GM19351 (cell line): ENCODE results near the gene LCT.
"Not testable (repeated sequence)": the region's sequence is repeated elsewhere in the genome, so short reads cannot be mapped to it uniquely, and the experiment has no call there.

Source experiments
- ATAC-seq: cut with Tn5 transposase; IDR thresholded peaks from one replicate; pipeline ENCODE4 v1.9.1; 2021; ENCODE audit warnings: mild to moderate bottlenecking, moderate library complexity; ENCODE audit not compliant: unreplicated experiment

The LCT gene

DNA sequence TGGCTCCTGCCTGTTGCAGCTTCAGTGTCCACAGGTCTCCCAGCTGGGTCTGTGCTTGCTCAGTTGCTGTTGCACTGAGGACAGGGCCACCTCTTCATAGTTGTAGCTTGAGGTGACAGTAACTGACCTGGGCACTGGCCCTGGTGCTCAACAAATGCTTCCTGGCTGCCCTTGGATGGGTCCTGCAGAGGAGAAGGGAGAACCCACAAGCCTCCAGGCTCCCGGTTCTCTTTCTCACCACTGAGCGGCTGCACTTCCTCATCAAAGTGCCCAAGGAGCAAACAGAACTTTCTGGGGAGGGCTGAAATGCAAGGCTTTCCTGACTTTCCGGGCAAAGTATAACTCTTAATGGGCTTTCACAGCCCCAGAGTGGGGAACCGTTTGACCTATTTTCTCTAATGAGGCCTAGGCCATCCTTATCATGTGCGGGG lies 38.7 kb downstream of the LCT start:
- ATAC-seq: no peak

DNA sequence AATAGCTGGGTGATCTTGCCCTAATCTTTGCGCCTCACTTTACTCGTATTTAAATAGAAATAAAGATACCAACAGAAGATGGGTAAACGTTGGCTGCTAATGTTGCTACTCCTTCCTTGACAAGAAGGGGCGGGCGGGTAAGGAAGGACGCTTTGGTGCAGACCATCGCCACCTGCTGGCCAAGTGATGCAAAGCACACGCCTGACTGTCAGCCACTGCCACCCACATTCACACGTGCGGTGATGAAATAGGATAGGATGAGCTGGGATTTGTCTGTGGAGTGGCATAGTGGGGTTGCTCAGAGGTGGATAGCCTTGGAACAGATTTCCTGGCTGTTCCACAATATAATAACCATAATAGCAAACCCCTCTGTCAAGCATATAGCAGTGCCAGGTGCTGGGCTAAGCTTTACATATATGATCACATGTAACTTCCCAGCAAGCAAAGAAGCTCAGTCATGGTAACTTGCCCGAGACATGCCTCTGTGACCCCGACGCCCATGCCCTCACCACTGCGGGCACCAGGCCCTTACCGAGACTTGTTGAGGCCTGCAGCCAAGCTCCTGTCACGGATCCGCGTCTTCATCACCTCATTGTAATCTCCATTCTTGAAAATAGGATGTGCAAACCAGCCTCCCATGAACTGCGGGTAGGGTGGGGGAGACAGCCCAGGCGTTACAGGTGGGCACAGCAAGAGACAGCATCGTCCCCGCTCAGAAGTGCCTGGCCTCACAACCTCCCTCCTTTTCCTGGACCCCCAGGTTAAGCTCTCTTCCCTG lies 39.3 kb downstream of the LCT start:
- ATAC-seq: peak; percentile 81

DNA sequence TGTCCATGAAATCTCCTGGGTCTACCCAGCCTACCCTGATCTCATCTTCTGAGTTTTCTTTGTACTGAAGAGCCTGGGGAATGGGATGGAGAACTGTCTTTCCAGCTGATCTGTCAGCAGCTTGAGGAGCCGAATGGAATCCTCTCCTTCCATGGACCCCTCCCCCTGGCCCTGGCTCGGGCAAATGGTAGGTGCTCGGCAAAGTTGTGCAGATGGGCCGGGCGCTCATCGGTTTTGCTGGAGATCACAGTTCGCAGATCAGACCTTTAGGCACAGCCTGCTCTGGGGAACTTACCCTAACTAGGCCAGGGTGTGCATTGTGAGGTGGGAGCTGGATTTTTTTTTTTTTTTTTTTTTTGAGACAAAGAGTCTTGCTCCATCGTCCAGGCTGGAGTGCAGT lies 40.4 kb downstream of the LCT start:
- no peak for ATAC-seq

DNA sequence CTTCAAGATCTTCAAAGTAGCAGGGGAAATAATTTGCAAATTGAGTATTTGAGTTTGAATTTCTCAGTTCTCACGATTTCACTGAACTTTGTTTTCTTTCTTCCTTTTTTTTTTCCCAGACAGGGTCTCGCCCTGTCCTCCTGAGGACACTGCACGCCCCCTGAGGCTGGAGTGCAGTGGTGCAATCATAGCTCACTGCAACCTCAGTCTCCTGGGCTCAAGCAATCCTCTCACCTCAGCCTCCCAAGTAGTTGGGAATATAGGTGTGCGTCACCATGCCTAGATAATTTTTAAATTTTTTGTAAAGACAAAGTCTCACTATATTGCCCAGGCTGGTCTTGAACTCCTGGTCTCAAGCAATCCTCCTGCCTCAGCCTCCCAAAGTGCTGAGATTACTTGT lies 41.3 kb downstream of the LCT start:
- ATAC-seq: not testable (repeated sequence)

DNA sequence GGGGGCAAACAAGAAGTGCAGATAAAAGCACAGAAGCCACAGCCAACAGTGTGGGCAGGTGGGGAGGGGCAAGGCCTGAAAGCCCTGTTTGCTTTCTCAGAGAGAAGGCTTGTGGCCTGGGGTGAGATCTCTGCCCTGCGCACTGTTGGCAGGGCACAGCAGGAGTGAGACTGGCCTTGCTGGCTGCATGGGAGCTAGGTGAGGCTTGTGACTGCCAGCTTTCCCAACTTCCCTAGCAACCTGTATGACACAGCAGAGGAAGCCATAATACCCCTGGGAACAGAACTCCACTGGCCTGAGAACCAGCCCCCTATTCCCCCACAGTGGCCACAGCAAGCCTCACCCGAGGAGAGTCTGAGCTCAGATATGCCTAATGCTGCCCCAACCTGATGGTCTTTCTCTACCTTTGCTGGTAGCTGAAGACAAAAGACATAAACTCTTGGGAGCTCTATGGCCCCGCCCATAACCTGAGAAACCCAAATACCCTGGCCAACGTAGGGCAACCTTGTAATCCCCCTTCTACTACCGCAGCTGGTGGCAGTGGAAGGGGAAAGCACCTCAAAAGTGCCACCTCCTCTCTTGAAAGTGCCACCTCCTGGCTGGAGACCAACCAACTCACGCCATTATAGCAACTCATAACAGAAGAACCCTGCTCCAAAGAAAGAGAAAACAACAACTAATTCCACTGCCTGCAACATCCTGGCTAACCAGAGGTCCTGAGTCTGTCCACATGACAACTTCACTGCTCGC lies 44.4 kb downstream of the LCT start:
- ATAC-seq: no peak

DNA sequence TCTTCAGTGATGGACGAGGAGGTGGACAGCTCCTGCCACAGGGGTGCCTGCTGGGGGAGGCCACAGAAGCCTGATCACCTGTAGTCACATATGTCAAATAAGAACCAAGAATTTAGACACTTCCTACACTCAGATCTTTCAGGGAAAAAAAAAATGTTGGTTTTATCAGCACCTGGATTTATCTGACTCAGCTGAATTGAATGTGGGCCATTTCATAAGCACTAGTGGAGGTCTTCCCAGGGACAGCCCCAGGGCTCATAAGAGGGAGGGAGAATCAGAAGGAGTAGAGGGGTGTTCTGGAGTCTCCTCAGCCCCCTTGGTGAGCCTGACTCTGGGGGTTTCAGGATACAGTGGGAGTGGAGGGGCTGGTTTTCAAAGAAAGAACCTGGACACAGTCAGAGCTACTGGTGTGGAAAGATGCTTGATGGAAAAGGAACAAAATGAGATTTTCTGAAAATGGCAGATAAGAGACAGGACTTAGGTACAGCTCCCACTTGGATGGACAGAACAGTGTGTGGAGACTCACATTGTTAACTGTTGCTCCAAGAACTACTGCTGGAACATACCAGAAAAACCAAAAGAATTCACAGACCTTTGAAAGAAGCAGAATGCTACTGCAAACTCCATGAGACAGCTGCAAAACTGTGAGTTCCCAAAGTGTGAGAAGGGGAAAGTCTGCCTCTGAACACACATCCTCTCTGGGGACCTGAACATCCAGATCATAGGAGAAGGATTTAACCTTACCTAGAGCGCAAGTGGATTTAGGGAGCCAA lies 45.4 kb downstream of the LCT start:
- ATAC-seq: no peak

DNA sequence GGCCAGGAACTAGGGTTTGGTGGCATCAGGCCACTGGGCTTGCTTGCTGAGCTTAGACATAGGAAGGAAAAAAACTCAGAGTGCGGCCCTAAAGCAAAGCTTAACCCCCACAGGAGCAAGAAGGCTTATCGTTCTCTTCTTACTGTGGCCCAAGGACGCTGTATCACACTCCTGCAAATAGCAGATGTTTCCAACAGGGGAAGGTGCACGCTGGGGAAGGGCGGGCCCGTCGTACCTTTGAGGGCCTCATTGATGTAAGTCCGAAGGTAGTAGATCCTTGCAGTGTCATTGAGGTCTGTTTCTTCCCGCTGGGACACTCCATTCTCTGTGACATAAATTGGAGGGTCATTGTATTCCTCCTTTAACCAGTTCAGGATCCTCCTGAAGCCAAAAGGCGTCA lies 46.6 kb downstream of the LCT start:
- no peak for ATAC-seq

DNA sequence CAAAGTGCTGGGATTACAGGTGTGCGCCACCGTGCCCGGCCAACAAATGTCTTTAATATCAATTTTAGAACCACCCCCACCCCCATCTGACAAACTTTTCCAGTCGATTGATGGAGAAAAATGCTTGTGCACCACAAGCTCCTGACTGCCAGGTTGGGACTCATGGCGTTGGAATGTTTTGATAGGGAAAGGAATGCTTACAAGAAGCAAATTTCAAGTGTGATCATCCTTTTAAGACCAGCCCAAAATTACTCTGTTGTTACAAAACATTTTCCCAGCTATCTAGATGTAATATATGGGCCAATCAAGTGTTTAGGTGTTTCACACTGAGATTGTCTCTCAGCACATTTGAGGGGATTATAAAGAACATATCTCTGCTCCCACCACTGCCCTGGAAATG lies 50.2 kb downstream of the LCT start:
- ATAC-seq: no peak

DNA sequence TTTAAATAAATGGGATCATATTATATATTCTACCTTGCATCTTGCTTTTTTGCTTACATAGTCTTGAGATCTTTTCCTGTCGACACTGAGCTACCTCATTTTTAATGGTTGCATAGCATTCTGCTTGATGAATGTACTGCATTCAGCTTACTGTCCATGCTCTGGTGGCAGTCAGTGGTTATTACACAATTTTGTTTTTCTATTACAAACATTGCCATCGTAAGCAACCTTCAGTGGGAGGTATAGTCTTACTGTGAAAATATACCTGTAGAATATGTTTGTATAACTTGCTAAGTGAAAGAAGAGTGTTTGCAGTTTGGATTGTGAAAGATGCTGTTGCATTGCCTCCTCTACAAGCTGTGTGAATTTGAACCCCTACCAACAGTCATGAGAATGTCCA lies 52.0 kb downstream of the LCT start:
- no peak for ATAC-seq

DNA sequence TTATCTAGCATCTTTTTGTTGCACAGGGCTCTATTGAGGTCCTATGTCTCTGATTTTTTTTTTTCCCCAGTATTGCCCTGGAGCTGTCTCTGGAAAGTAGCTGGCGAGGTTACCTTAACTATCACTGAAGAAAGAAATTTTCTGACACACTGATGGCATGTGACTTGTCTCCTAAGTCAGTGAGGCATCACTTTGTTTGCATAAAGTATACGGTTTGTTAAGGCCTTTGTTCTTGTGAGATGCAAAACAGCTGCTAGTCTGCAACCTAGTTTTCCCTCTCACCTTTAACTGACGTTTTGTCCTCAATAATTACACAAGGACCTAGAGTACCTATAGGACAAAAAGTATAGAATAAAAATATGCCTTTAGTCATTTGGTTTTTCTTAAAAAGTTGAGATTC lies 53.5 kb downstream of the LCT start:
- ATAC-seq: no peak

DNA sequence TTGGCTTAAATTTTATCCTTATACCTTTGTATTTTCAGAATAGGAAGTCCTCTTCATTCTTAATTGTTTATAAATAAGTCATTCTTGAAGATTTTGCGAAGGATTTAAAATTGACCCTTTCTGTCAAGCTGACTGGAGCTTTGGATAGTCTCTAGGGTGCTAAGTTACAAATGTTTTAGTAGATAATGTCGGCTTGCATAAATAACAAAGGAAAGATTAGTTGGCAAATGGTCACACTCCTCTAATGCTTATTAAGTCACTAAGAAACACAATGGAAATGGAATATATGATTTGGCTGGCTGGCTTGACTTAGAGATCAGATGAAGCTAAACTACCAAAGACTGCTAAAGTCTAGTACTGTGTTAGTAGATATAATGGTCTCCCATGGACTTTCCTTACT lies 54.8 kb downstream of the LCT start:
- no peak for ATAC-seq

DNA sequence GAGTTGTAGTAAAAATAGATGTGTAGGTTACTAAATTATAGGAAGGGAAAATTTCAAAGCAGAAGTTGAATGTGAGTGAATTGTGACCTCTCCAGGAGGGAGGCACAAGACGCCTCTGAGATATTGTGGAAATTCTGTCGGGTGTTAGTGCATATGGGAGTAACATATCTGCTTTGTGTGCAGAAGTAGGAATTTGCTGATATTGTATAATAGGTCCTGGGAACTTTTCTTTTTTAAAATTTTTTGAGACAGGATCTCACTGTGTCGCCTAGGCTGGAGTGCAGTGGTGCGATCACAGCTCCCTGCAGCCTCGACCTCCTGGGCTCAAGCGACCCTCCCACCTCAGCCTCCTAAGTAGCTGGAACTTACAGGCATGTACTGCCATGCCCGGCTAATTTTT lies 60.6 kb downstream of the LCT start:
- no peak for ATAC-seq

DNA sequence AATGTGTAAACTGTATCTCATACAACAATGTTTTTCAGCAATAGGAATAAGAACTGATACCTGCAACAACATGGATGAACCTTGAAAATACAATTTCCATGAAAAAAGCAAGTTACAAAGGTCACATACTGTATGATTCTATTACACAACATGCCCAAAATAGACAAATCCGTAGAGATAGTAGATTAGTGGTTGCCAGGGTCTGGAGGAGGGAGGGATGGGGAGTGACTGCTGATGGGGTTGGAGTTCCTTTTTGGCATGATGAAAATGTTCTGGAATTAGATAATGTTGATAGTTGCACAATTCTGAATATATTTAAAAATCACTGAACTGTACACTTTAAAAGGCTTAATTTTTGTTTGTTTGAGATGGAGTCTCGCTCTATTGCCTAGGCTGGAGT lies 61.6 kb downstream of the LCT start:
- no peak for ATAC-seq

DNA sequence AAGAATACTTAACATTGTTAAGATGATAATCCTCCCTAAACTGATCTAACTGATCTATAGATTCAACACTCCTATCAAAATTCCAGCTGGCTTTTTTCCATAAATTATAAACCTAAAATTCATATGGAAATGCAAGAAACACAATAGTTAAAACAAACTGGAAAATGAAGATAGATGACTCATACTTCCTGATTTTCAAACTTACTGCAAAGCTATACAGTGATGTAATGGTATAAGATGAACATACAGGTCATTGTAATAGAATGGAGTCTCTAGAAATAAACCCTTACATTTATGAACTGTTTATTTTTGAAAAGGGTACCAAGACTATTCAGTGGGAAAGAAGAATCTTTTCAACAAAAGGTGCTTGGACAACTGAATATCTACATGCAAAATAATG lies 63.1 kb downstream of the LCT start:
- no peak for ATAC-seq

DNA sequence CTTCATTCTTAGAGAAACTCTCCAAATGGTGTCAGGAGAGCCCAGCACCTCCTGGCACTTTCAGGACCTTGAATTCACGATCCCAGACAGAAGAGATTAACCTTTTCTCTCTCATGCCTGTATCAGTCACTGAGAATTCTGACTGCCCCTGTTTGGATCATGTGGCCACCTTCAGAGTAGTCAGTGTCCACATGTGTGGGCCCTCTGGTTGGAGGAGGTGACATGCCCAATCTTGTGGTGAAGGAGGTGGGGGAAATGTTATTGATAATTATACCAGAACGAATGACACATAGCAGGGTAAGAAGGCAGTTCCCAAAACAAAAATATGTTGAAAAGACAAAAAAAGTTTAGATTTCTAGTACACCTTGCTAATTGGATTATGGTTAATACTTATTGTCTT lies 63.7 kb downstream of the LCT start:
- ATAC-seq: no peak

DNA sequence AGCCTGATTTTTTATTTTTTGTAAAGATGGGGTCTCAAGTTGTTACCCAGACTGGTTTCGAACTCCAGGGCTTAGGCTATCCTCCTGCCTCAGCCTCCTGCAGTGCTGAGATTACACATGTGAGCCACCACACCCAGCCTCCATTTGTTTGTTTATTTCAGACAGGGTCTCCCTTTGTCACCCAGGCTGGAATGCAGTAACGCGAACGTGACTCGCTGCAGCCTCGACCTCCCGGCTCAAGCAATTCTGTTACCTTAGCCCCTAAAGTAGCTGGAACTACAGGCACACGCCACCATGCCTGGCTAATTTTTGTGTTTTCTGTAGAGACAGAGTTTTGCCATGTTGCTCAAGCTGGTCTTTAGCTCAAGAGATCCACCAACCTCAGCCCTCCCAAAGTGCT lies 68.1 kb downstream of the LCT start:
- ATAC-seq: no peak

DNA sequence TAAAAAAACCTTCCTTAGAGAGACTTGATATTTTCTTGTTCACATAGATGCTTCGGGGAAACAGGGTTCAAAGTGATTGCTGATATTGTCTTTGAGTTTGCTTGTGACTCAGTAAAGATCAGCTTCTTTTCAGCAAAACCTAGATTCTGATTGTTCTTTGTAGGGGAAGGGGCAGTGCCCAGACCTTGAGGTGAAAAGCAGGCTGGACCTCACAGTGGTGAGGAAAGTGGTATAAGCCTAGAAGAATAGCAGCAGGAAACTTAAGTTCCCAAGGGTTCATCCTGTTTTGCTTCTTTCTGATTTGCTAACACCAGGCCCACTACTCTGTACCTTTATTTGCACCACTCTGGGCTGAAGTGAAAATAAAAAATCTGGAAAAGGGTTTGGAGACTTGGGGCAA lies 74.5 kb downstream of the LCT start:
- ATAC-seq: no peak

DNA sequence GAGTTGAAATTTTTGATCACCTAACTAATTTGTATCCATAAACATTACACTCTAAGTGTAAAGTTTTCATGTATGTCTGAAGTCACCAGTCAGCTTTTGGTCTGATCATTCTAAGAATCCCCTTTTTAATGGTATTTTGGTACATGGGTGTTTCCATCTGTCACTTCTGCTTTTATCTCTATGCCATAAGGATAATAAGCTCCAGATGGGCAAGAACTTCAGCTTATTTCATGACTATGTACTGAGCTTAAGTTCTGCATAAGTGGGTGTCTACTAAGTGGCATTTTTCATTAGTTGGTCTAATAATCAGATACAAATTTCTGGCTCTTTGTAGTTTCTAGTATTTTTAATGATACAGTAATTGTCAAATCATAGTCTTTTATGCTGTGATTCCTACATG lies 75.0 kb downstream of the LCT start:
- ATAC-seq: no peak

DNA sequence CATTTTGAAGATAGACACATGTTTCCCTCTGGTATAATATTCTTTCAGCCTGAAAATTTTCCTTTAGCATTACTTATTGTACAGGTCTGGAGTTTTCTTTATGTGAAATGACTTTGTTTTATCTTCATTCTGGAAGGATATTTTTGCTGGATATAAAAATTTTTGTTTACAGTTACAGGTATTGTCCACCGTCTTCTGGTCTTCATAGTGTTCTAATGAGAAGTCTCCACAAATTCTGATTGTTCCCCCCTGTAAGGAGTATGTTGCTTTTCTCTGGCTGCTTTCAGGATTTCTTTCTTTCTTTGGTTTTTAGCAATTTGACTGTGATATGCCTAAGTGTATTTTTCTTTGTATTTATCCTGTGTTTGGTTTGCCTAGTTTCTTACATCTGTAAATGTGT lies 80.3 kb downstream of the LCT start:
- no peak for ATAC-seq

DNA sequence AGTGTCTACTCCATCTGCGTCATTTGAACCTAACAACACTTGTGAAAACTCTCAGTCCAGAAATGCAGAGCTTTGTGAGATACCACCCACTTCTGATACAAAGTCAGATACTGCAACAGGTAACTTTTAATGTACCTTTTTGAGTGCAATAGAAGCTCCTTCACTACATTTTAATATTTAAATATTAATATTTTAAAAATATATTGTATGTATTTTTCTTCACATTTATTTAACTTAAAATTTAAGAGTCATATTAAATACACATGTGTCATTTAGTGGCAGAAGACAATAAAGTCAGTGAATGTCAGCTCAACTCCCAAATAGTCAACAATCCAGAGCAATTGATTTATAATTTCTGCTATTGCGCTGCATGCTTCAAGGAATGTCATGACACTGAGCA lies 81.4 kb downstream of the LCT start:
- no peak for ATAC-seq

DNA sequence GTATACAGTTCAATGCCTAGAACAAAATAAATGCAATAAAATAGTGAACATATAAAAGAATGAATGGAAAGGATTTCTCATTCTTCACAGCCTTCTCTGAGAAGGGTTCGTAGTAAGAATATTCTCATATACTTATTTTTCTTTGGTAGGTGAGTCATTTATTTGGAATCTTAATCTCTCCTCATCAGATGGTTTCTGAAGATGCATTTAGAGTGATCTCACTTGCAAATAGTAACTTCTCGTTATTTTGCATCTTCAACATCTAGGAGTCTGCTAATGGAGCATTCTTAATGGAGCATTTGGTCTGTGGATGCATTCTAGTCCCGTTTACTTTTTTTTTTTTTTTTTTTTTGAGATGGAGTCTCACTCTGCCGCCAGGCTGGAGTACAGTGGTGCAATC lies 91.4 kb downstream of the LCT start:
- ATAC-seq: no peak

DNA sequence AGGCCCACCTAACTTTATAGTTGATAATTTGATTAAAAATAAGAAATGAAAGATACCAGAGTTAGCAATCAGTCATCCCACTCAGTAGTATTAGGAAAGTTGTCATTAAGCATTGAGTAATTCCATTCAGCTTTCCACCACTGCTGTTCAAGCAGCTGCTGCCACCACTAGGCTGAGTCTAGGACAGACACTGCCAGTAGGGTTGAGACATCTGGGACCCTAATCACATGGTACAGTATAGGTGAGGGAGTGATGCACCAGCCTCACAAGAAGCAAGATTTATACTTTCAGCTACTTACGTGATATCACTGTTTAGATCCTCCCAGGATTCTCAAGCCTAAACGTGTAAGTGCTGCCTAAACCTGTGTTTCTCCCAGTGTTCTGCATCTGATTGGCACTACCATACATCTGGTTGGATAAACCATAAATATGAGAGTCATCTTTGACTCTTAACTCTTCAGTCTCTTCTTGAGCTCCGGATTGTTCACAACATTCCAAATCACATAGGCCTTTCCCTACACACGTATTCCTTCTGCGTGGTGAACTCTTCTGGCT lies 92.1 kb downstream of the LCT start:
- peak; percentile 16 for ATAC-seq
